Left lung (tissue), 10 donors: ENCODE data around the gene SERPINA9. TPM values are rescaled to one million over a fixed set of nuclear protein-coding genes. Genes with fewer than 3 reads are reported as not detected.

Experiments used
- ATAC-seq: fragments of 200-7000 bp; cut with Tn5 transposase; one replicate; pipeline ENCODE4 v1.9.1; 2020; ENCODE audit warnings: moderate library complexity
- DNase-seq, 4 donors: peaks; one replicate each; pipeline ENCODE4 v3.0.0-alpha.2; 2013 to 2020
- H3K27ac ChIP-seq, 2 donors: fragments of 200-600 bp; sonication (generic) in 1 of 2; one replicate each; pipeline versions ENCODE4 v1.5.0 to v1.8.0; 2020 to 2021
- H3K27me3 ChIP-seq, 2 donors: fragments of 200-600 bp; sonication (generic) in 1 of 2; one replicate each; pipeline versions ENCODE4 v1.5.0 to v1.8.0; 2020 to 2021
- H3K36me3 ChIP-seq, 2 donors: fragments of 200-600 bp; sonication (generic) in 1 of 2; one replicate each; pipeline versions ENCODE4 v1.5.0 to v1.8.0; 2020 to 2021
- H3K4me1 ChIP-seq, 2 donors: fragments of 200-600 bp; one replicate each; pipeline ENCODE4 v1.8.0; 2021
- H3K4me3 ChIP-seq, 2 donors: fragments of 200-600 bp; sonication (generic) in 1 of 2; one replicate each; pipeline versions ENCODE4 v1.5.0 to v1.8.0; 2020 to 2021; ENCODE audit warnings: mild to moderate bottlenecking in 1 of 2
- H3K9me3 ChIP-seq, 2 donors: fragments of 200-600 bp; sonication (generic) in 1 of 2; one replicate each; pipeline versions ENCODE4 v1.5.0 to v1.8.0; 2020 to 2021
- CTCF ChIP-seq, 2 donors: fragments of 200-600 bp; sonication (generic) in 1 of 2; IDR thresholded peaks; one replicate each; pipeline versions ENCODE4 v1.5.0 to v1.8.0; 2021; ENCODE audit warnings: antibody characterized with exemption in 2 of 2
- intact Hi-C, 2 donors: fragments of 100-400 bp; cut with DNase I; formaldehyde crosslinking; loops; one replicate each; pipeline versions ENCODE4 v1.11.2 to v1.14.2; 2022
- polyA plus RNA-seq, 6 donors: library from polyadenylated mRNA; unstranded; fragments of 120-200 nt; gene quantifications; one replicate each; pipeline ENCODE4 v1.2.1, GENCODE V29; 2013; ENCODE audit not compliant: insufficient read length in 6 of 6
- total RNA-seq, 2 donors: library from RNA; stranded (reverse); fragmentation: NEBNext Ultra II Directional; extraction: Animal tissue kit (Norgen Biotek cat#: 25700); gene quantifications; one replicate each; pipeline ENCODE4 v1.2.1, GENCODE V29; 2021
- donor health status: DM: no; HTN: yes; CAD: no.
- donor health status: DM: no; HTN: no; CAD: no.

Gene SERPINA9
- total and polyA plus RNA-seq, 8 donors, result not detected

- Histone ChIP-seq H3K27me3 (peaks cover 0 to 40% of the 10 kb centered on the region in 2 donors), H3K4me3 (no peak overlapping the region), H3K4me1 (no peaks in the 10 kb centered on the region), H3K9me3 (no peaks in the 10 kb centered on the region), H3K36me3 (no peaks in the 10 kb centered on the region), H3K27ac (no peak overlapping the region)
- intact Hi-C loops, result no loop called here
- TF ChIP-seq CTCF (IDR thresholded peaks at IDR 0.05), result no peak
- DNase-seq, result no peak
- ATAC-seq, result no peak
Measured at GRCh38 chr14:94451091-94451771, 24.8 kb downstream of the SERPINA9 start.

GRCh38 chr14:94450722-94451090 is 25.3 kb downstream of the SERPINA9 start:
- no peak for TF ChIP-seq CTCF (IDR thresholded peaks at IDR 0.05)

GRCh38 chr14:94449930-94450329 is 26.1 kb downstream of the SERPINA9 start:
- H3K4me3 ChIP-seq, result no peak overlapping the region
- H3K27ac ChIP-seq, result no peak overlapping the region
- intact Hi-C loops, result no loop called here
- no peaks in the 10 kb centered on the region for H3K36me3 ChIP-seq
- H3K9me3 ChIP-seq, result no peaks in the 10 kb centered on the region
- H3K27me3 ChIP-seq, result peaks cover 0 to 42% of the 10 kb centered on the region in 2 donors
- H3K4me1 ChIP-seq, result no peaks in the 10 kb centered on the region
- ATAC-seq (no peak), DNase-seq (no peak)
- TF ChIP-seq CTCF (IDR thresholded peaks at IDR 0.05), result no peak

More at GRCh38 chr14:94450722-94451090, 25.3 kb downstream of the SERPINA9 start:
- ATAC-seq, result no peak
- Histone ChIP-seq H3K27ac (no peak overlapping the region), H3K36me3 (no peaks in the 10 kb centered on the region), H3K9me3 (no peaks in the 10 kb centered on the region), H3K27me3 (peaks cover 0 to 42% of the 10 kb centered on the region in 2 donors), H3K4me3 (no peak overlapping the region), H3K4me1 (no peaks in the 10 kb centered on the region)
- intact Hi-C loops, result no loop called here
- no peak for DNase-seq

GRCh38 chr14:94448071-94448808 is 27.8 kb downstream of the SERPINA9 start:
- no peaks in the 10 kb centered on the region for H3K36me3 ChIP-seq
- H3K4me1 ChIP-seq, result no peaks in the 10 kb centered on the region
- H3K4me3 ChIP-seq, result no peak overlapping the region
- no peaks in the 10 kb centered on the region for H3K9me3 ChIP-seq
- DNase-seq (no peak), ATAC-seq (no peak)
- intact Hi-C loops, result no loop called here
- H3K27me3 ChIP-seq, result peaks cover 0 to 42% of the 10 kb centered on the region in 2 donors
- no peak overlapping the region for H3K27ac ChIP-seq
- TF ChIP-seq CTCF (IDR thresholded peaks at IDR 0.05), result no peak

- TF ChIP-seq CTCF (IDR thresholded peaks at IDR 0.05), result no peak
- no peaks in the 10 kb centered on the region for H3K9me3 ChIP-seq
- peaks cover 0 to 37% of the 10 kb centered on the region in 2 donors for H3K27me3 ChIP-seq
- intact Hi-C loops, result no loop called here
- H3K4me3 ChIP-seq, result no peak overlapping the region
- ATAC-seq, result no peak
- no peaks in the 10 kb centered on the region for H3K4me1 ChIP-seq
- no peak for DNase-seq
- H3K27ac ChIP-seq, result no peak overlapping the region
- H3K36me3 ChIP-seq, result no peaks in the 10 kb centered on the region
Measured at GRCh38 chr14:94447206-94447605, 28.8 kb downstream of the SERPINA9 start.
